ENCODE measurements around the gene APOE. TPM values are rescaled to one million over a fixed set of nuclear protein-coding genes. Genes with fewer than 3 reads are reported as not detected.
A peak's percentile ranks its signal among the peaks of the same experiment; 100 is the strongest.

APOE gene
- total and polyA plus RNA-seq, 9 of the 15 experiments (the other 6 are each of a cell fraction or from before 2014, with no cell fraction given), result 0.14 to 180 (median 58.1) TPM; not detected in 1

GRCh38 chr19:44954649-44955504, 49.3 kb downstream of the APOE start, which contains the start of gene CLPTM1 (continued):
- TF ChIP-seq JUND (IDR thresholded peaks at IDR 0.05; ENCODE audit: borderline replicate concordance, low read depth, low read length) (no peak), JUND (tag; IDR thresholded peaks at IDR 0.05; ENCODE audit: borderline replicate concordance, low read depth, low read length) (peak; percentile 67; the same call in 1 of the 3 replicates), FOXM1 (IDR thresholded peaks at IDR 0.05; ENCODE audit: low read depth) (peak; percentile 75; the same call in 1 of the 2 replicates), FOXM1 (CRISPR knock-in tag; IDR thresholded peaks at IDR 0.05; ENCODE audit: low read depth) (no peak; the same call in 1 of the 2 replicates), SRSF3 (IDR thresholded peaks at IDR 0.05; ENCODE audit: insufficient read depth, low read length) (no peak), KLF13 (tag; IDR thresholded peaks at IDR 0.05; ENCODE audit: borderline replicate concordance, low read depth) (peak; percentile 99), ZBTB8A (IDR thresholded peaks at IDR 0.05; ENCODE audit: partially characterized antibody) (peak; percentile 100), ZC3H11A (IDR thresholded peaks at IDR 0.05; ENCODE audit: low read depth, low read length) (no peak), GABPA (tag; conservative IDR thresholded peaks at IDR 0.05; ENCODE audit: low read depth) (peak; percentile 94), POLR3G (IDR thresholded peaks at IDR 0.05; ENCODE audit: extremely low read depth, insufficient read length, insufficient replicate concordance) (no peak), BMI1 (IDR thresholded peaks at IDR 0.05; ENCODE audit: low read length) (no peak), TAF1 (IDR thresholded peaks at IDR 0.05; ENCODE audit: control insufficient read depth, extremely low read depth, insufficient read depth, low read length, severe bottlenecking) (peak; percentile 84), RBM22 (IDR thresholded peaks at IDR 0.05; ENCODE audit: low read depth, low read length, poor library complexity, severe bottlenecking) (no peak), MBD2 (IDR thresholded peaks at IDR 0.05; ENCODE audit: borderline replicate concordance, low read depth) (0 out of 2 replicates have a peak, but pooled peaks have one; percentile 10), NFYB (IDR thresholded peaks at IDR 0.05; ENCODE audit: extremely low read depth, insufficient read length) (peak; percentile 49), HDAC2 (IDR thresholded peaks at IDR 0.05) (peak; percentile 97), NBN (IDR thresholded peaks at IDR 0.05; ENCODE audit: low read depth) (peak; percentile 98), ZZZ3 (IDR thresholded peaks at IDR 0.05) (peak; percentile 92), POLR2A (conservative IDR thresholded peaks at IDR 0.05) (peak; percentile 98), GABPB1 (CRISPR knock-in tag; IDR thresholded peaks at IDR 0.05) (peak; percentile 92), SIN3B (IDR thresholded peaks at IDR 0.05; ENCODE audit: low read depth) (peak; percentile 95)
- TF ChIP-seq, protein P1, sequence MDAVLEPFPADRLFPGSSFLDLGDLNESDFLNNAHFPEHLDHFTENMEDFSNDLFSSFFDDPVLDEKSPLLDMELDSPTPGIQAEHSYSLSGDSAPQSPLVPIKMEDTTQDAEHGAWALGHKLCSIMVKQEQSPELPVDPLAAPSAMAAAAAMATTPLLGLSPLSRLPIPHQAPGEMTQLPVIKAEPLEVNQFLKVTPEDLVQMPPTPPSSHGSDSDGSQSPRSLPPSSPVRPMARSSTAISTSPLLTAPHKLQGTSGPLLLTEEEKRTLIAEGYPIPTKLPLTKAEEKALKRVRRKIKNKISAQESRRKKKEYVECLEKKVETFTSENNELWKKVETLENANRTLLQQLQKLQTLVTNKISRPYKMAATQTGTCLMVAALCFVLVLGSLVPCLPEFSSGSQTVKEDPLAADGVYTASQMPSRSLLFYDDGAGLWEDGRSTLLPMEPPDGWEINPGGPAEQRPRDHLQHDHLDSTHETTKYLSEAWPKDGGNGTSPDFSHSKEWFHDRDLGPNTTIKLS (IDR thresholded peaks at IDR 0.05; ENCODE audit: borderline replicate concordance, low read depth), result peak; percentile 86
- TF ChIP-seq, protein P2, sequence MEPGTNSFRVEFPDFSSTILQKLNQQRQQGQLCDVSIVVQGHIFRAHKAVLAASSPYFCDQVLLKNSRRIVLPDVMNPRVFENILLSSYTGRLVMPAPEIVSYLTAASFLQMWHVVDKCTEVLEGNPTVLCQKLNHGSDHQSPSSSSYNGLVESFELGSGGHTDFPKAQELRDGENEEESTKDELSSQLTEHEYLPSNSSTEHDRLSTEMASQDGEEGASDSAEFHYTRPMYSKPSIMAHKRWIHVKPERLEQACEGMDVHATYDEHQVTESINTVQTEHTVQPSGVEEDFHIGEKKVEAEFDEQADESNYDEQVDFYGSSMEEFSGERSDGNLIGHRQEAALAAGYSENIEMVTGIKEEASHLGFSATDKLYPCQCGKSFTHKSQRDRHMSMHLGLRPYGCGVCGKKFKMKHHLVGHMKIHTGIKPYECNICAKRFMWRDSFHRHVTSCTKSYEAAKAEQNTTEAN (CRISPR knock-in tag; IDR thresholded peaks at IDR 0.05), result 0 out of 2 replicates have a peak, but pooled peaks have one; percentile 24
- TF ChIP-seq, protein P3, sequence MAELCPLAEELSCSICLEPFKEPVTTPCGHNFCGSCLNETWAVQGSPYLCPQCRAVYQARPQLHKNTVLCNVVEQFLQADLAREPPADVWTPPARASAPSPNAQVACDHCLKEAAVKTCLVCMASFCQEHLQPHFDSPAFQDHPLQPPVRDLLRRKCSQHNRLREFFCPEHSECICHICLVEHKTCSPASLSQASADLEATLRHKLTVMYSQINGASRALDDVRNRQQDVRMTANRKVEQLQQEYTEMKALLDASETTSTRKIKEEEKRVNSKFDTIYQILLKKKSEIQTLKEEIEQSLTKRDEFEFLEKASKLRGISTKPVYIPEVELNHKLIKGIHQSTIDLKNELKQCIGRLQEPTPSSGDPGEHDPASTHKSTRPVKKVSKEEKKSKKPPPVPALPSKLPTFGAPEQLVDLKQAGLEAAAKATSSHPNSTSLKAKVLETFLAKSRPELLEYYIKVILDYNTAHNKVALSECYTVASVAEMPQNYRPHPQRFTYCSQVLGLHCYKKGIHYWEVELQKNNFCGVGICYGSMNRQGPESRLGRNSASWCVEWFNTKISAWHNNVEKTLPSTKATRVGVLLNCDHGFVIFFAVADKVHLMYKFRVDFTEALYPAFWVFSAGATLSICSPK (IDR thresholded peaks at IDR 0.05; ENCODE audit: borderline replicate concordance), result peak; percentile 99
